Measurements from ENCODE around the gene CACFD1.

- TF ChIP-seq CTCF (IDR thresholded peaks at IDR 0.05) = no peak
- no peak for TF ChIP-seq POLR2A (IDR thresholded peaks at IDR 0.05)
These were observed 29.7 kb downstream of the CACFD1 start for GRCh38 chr9:133489253-133490190.

Measured in vagina (tissue), 2 donors.